ENCODE measurements around the gene CLEC16A. TPM values are rescaled to one million over a fixed set of nuclear protein-coding genes. Genes with fewer than 3 reads are reported as not detected.

Gene CLEC16A
- total and polyA plus RNA-seq, 7 experiments from 2014 or later, result 14.7 to 38.2 (median 31.8) TPM

DNA sequence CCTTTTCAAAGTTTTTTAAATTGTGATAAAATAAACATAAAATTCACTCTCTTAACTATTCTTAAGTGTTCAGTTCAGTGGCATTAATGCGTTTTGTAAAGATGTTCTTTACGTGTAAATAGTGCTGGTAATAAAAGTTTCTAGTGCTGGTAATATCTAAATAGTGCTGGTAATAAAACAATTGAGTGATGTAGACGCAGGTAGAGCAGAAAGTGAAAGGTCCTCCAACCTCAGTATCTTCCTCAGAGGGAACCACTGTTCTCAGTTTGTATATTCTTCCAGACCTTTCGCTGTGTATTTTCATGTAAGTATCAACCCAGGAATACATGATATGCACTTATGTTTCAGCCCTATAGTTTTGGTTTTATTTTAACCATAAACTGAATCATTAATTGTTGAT lies 53.1 kb downstream of the CLEC16A start:
- H3K27ac Mint-ChIP-seq, result peak overlapping the region in 2 of 9 donors; percentile 9 to 46
- Histone ChIP-seq H3K36me3 (ENCODE audit: control insufficient read depth in 2 of 3, insufficient read depth in 3 of 3, low read length in 3 of 3) (peaks cover 0 to 49% (median 2%) of the 10 kb centered on the region in 3 experiments), H3K27ac (ENCODE audit: low read depth, low read length) (no peak overlapping the region), H3K4me1 (ENCODE audit: control insufficient read depth in 2 of 2, insufficient read depth in 2 of 2, low read length in 2 of 2) (no peaks in the 10 kb centered on the region), H3K9me3 (ENCODE audit: control insufficient read depth in 2 of 3, low read length in 3 of 3) (no peaks in the 10 kb centered on the region), H3K4me3 (ENCODE audit: low read length) (no peak overlapping the region), H3K27me3 (ENCODE audit: control insufficient read depth in 2 of 2, insufficient read depth in 2 of 2, low read length in 2 of 2) (no peaks in the 10 kb centered on the region)
- H3K4me1 Mint-ChIP-seq, result peaks cover 0 to 56% (median 5%) of the 10 kb centered on the region in 7 donors
- ATAC-seq (no peak), DNase-seq (no peak)
- H3K4me3 Mint-ChIP-seq, result no peak overlapping the region
- intact Hi-C loops (cut with micrococcal nuclease), result no loop called here
- ChIA-PET POLR2A (no interaction called here), CTCF (interaction anchor here (0.6 kb wide), 1 partner anchor 534 kb away, joined by 3 read pairs; no protein-coding TSS in a partner anchor)
- H3K9me3 Mint-ChIP-seq, result no peaks in the 10 kb centered on the region
- H3K27me3 Mint-ChIP-seq, result no peaks in the 10 kb centered on the region
- peaks cover 29 to 57% (median 32%) of the 10 kb centered on the region in 5 donors for H3K36me3 Mint-ChIP-seq

DNA sequence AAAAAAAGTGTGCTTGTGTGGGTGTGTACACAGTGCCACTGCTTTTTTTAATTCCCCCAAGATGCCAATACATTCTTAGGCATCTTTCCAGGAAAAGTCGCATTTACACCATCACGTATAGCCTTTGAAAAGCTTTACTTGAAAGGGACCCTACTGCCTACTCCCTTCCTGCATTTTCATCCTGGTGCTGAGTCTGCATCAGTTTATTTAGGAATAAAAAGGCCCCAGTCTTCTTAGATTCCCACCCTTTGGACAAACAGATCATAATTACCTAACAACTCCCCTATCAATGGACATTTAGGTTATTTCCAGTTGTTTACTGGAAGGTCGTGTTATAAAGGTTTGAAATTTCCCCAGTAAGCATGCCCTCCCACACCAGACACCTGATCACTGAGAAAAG lies 54.9 kb downstream of the CLEC16A start:
- no peak overlapping the region for H3K4me3 ChIP-seq (ENCODE audit: low read length)
- no peak for ATAC-seq
- ChIA-PET CTCF (no interaction called here), POLR2A (no interaction called here)
- no peaks in the 10 kb centered on the region for H3K9me3 ChIP-seq (ENCODE audit: control insufficient read depth in 2 of 3, low read length in 3 of 3)
- H3K27ac ChIP-seq (ENCODE audit: low read depth, low read length), result no peak overlapping the region
- Mint-ChIP-seq H3K27ac (no peak overlapping the region), H3K4me1 (peaks cover 0 to 46% (median under 1%) of the 10 kb centered on the region in 7 donors), H3K9me3 (no peaks in the 10 kb centered on the region), H3K27me3 (no peaks in the 10 kb centered on the region), H3K36me3 (peaks cover 30 to 56% (median 43%) of the 10 kb centered on the region in 5 donors), H3K4me3 (no peak overlapping the region)
- H3K36me3 ChIP-seq (ENCODE audit: control insufficient read depth in 2 of 3, insufficient read depth in 3 of 3, low read length in 3 of 3), result peaks cover 0 to 46% (median 7%) of the 10 kb centered on the region in 3 experiments
- DNase-seq, result no peak
- intact Hi-C loops (cut with micrococcal nuclease), result no loop called here
- H3K4me1 ChIP-seq (ENCODE audit: control insufficient read depth in 2 of 2, insufficient read depth in 2 of 2, low read length in 2 of 2), result no peaks in the 10 kb centered on the region
- no peaks in the 10 kb centered on the region for H3K27me3 ChIP-seq (ENCODE audit: control insufficient read depth in 2 of 2, insufficient read depth in 2 of 2, low read length in 2 of 2)

DNA sequence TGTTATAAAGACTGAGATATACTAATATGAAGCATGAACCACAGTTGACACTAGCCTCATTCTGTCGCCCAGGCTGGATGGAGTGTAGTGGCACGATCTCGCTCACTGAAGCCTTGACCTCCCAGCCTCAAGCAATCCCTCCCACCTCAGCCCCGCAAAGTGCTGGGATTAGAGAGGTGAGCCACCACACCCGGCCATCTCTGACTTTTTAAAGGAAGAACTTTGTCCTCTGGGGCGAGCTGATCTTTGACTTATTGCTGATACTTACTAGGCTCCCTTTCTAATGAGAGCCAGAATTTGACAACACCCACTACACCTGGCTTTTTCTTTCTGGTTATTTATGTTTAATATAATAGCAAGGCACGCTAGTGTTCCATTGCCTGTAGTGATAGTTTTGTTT lies 57.2 kb downstream of the CLEC16A start:
- Histone ChIP-seq H3K4me1 (ENCODE audit: control insufficient read depth in 2 of 2, insufficient read depth in 2 of 2, low read length in 2 of 2) (no peaks in the 10 kb centered on the region), H3K27me3 (ENCODE audit: control insufficient read depth in 2 of 2, insufficient read depth in 2 of 2, low read length in 2 of 2) (no peaks in the 10 kb centered on the region), H3K9me3 (ENCODE audit: control insufficient read depth in 2 of 3, low read length in 3 of 3) (no peaks in the 10 kb centered on the region), H3K27ac (ENCODE audit: low read depth, low read length) (no peak overlapping the region), H3K36me3 (ENCODE audit: control insufficient read depth in 2 of 3, insufficient read depth in 3 of 3, low read length in 3 of 3) (peaks cover 0 to 42% (median 7%) of the 10 kb centered on the region in 3 experiments), H3K4me3 (ENCODE audit: low read length) (no peak overlapping the region)
- ChIA-PET POLR2A (no interaction called here), CTCF (no interaction called here)
- peaks cover 25 to 53% (median 46%) of the 10 kb centered on the region in 5 donors for H3K36me3 Mint-ChIP-seq
- H3K4me3 Mint-ChIP-seq, result no peak overlapping the region
- intact Hi-C loops (cut with micrococcal nuclease), result no loop called here
- H3K27ac Mint-ChIP-seq, result no peak overlapping the region
- H3K9me3 Mint-ChIP-seq, result no peaks in the 10 kb centered on the region
- ATAC-seq (no peak), DNase-seq (no peak)
- H3K27me3 Mint-ChIP-seq, result no peaks in the 10 kb centered on the region
- H3K4me1 Mint-ChIP-seq, result peaks cover 0 to 49% (median 0%) of the 10 kb centered on the region in 7 donors

DNA sequence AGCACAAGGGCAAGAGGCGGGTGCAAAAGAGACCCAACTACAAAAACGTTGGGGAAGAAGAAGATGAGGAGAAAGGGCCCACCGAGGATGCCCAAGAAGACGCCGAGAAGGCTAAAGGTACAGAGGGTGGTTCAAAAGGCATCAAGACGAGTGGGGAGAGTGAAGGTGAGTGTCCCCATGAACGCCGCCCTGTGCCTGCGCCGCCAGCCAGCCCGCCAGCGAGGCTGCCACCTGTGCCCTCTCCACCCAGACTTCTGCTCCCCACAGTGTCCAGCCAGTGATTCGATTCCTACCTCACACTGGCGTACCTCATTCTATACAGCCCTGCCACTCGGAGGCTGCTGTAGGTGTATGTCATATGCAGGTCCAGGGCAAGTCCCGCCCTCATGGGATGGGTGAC lies 58.8 kb downstream of the CLEC16A start:
- no peak for ATAC-seq
- peaks cover 19 to 48% (median 39%) of the 10 kb centered on the region in 5 donors for H3K36me3 Mint-ChIP-seq
- H3K27me3 Mint-ChIP-seq, result no peaks in the 10 kb centered on the region
- H3K4me3 Mint-ChIP-seq, result no peak overlapping the region
- no peaks in the 10 kb centered on the region for H3K9me3 Mint-ChIP-seq
- H3K4me1 Mint-ChIP-seq, result peaks cover 0 to 43% (median 4%) of the 10 kb centered on the region in 7 donors
- ChIA-PET POLR2A (no interaction called here), CTCF (no interaction called here)
- H3K4me1 ChIP-seq (ENCODE audit: control insufficient read depth in 2 of 2, insufficient read depth in 2 of 2, low read length in 2 of 2), result no peaks in the 10 kb centered on the region
- no peak overlapping the region for H3K27ac ChIP-seq (ENCODE audit: low read depth, low read length)
- no peaks in the 10 kb centered on the region for H3K27me3 ChIP-seq (ENCODE audit: control insufficient read depth in 2 of 2, insufficient read depth in 2 of 2, low read length in 2 of 2)
- intact Hi-C loops (cut with micrococcal nuclease), result no loop called here
- no peak overlapping the region for H3K4me3 ChIP-seq (ENCODE audit: low read length)
- no peaks in the 10 kb centered on the region for H3K9me3 ChIP-seq (ENCODE audit: control insufficient read depth in 2 of 3, low read length in 3 of 3)
- peaks cover 0 to 48% (median 7%) of the 10 kb centered on the region in 3 experiments for H3K36me3 ChIP-seq (ENCODE audit: control insufficient read depth in 2 of 3, insufficient read depth in 3 of 3, low read length in 3 of 3)
- no peak for DNase-seq
- no peak overlapping the region for H3K27ac Mint-ChIP-seq

DNA sequence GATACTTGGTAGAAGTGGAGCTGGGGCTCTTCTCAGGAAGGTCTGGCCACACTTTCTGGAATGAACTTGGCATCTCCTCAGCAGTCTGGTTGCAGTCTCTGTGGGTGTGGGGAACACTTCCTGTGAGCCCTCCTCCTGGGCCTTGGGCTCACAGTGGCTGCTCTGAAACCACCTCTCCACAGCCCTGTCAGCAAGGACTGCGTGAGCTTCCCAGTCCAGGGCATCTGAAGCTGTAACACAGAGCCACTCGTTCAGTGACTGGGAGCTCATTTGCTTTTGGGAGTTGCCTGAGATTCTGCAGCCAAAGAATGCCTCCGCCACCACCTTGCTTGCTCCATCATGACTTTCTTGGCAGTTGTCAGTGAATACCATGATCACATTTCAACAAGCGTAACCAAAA lies 60.0 kb downstream of the CLEC16A start:
- intact Hi-C loops (cut with micrococcal nuclease), result no loop called here
- POLR2A ChIA-PET, result no interaction called here

DNA sequence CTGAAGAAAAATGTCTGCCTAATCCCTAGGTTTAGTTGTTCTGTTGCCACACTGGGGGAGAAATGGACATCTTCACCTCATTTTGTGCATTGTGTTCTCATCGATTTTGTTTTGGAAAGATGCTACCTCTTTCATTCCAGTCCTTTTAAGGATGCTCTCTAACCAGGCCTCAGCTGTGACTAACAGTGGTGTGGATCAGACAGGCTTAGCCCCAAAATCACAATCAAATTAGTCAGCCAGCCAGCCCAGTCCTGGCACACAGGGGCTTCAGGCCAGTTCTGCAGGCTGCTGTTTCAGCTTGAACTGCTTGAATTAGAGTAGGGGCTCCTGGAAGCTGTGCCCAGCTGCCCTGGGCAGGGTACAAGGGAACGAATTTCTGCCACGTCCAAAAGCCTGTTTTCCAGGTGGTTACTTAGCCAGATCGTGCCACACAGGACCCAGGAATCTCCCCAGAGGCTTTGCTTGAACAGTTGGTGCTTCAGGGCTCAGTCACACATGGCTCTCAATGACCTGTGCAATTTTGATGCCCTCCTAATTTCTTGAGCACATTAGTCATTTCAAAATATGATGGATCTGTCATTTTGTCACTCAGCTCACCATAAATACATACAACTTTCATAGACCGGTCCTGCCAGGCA lies 60.7 kb downstream of the CLEC16A start:
- no peaks in the 10 kb centered on the region for H3K4me1 ChIP-seq (ENCODE audit: control insufficient read depth in 2 of 2, insufficient read depth in 2 of 2, low read length in 2 of 2)
- Mint-ChIP-seq H3K4me1 (peaks cover 0 to 42% (median 4%) of the 10 kb centered on the region in 7 donors), H3K36me3 (peaks cover 15 to 57% (median 41%) of the 10 kb centered on the region in 5 donors), H3K4me3 (no peak overlapping the region), H3K27ac (peak overlapping the region in 1 of 9 donors; percentile 18), H3K9me3 (no peaks in the 10 kb centered on the region), H3K27me3 (no peaks in the 10 kb centered on the region)
- DNase-seq (no peak), ATAC-seq (no peak)
- no peaks in the 10 kb centered on the region for H3K9me3 ChIP-seq (ENCODE audit: control insufficient read depth in 2 of 3, low read length in 3 of 3)
- no peaks in the 10 kb centered on the region for H3K27me3 ChIP-seq (ENCODE audit: control insufficient read depth in 2 of 2, insufficient read depth in 2 of 2, low read length in 2 of 2)
- no peak overlapping the region for H3K27ac ChIP-seq (ENCODE audit: low read depth, low read length)
- intact Hi-C loops (cut with micrococcal nuclease), result no loop called here
- no peak overlapping the region for H3K4me3 ChIP-seq (ENCODE audit: low read length)
- CTCF ChIA-PET, result interaction anchor here (0.6 to 0.7 kb wide), 3 partner anchors 88 to 349 kb away, joined by 3 to 6 read pairs (median 3); no protein-coding TSS in a partner anchor
- peaks cover 0 to 60% (median 7%) of the 10 kb centered on the region in 3 experiments for H3K36me3 ChIP-seq (ENCODE audit: control insufficient read depth in 2 of 3, insufficient read depth in 3 of 3, low read length in 3 of 3)
- POLR2A ChIA-PET, result no interaction called here

More for the DNA sequence above, 60.0 kb downstream of the CLEC16A start:
- Histone ChIP-seq H3K27me3 (ENCODE audit: control insufficient read depth in 2 of 2, insufficient read depth in 2 of 2, low read length in 2 of 2) (no peaks in the 10 kb centered on the region), H3K4me1 (ENCODE audit: control insufficient read depth in 2 of 2, insufficient read depth in 2 of 2, low read length in 2 of 2) (no peaks in the 10 kb centered on the region), H3K27ac (ENCODE audit: low read depth, low read length) (no peak overlapping the region), H3K36me3 (ENCODE audit: control insufficient read depth in 2 of 3, insufficient read depth in 3 of 3, low read length in 3 of 3) (peaks cover 0 to 55% (median 7%) of the 10 kb centered on the region in 3 experiments), H3K4me3 (ENCODE audit: low read length) (no peak overlapping the region), H3K9me3 (ENCODE audit: control insufficient read depth in 2 of 3, low read length in 3 of 3) (no peaks in the 10 kb centered on the region)
- ATAC-seq, result no peak
- H3K27me3 Mint-ChIP-seq, result no peaks in the 10 kb centered on the region
- no peak for DNase-seq
- no peaks in the 10 kb centered on the region for H3K9me3 Mint-ChIP-seq
- H3K27ac Mint-ChIP-seq, result no peak overlapping the region
- peaks cover 0 to 43% (median 4%) of the 10 kb centered on the region in 7 donors for H3K4me1 Mint-ChIP-seq
- CTCF ChIA-PET, result interaction anchor here (0.6 kb wide), 1 partner anchor 89 kb away, joined by 3 read pairs; no protein-coding TSS in a partner anchor
- H3K36me3 Mint-ChIP-seq, result peaks cover 15 to 52% (median 42%) of the 10 kb centered on the region in 5 donors
- no peak overlapping the region for H3K4me3 Mint-ChIP-seq

DNA sequence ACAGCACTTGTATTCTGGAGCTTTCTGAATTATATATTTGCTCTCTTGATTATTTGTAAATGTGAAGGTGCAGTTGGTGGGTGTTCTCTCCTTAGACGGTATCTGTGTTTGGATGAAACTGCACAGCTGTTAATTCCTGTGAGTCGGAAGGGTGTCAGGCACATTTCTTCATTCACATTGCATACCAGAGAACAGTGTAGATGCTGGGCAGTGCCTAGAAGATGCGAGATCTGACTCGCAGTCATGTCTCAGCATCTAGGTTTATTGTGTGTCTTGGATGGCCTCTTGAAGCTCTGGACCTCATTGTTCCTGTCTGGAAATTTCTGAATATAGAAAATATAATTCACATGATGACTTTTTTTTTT lies 61.2 kb downstream of the CLEC16A start:
- Histone ChIP-seq H3K9me3 (ENCODE audit: control insufficient read depth in 2 of 3, low read length in 3 of 3) (no peaks in the 10 kb centered on the region), H3K36me3 (ENCODE audit: control insufficient read depth in 2 of 3, insufficient read depth in 3 of 3, low read length in 3 of 3) (peaks cover 0 to 60% (median 7%) of the 10 kb centered on the region in 3 experiments), H3K27ac (ENCODE audit: low read depth, low read length) (no peak overlapping the region), H3K4me3 (ENCODE audit: low read length) (no peak overlapping the region), H3K27me3 (ENCODE audit: control insufficient read depth in 2 of 2, insufficient read depth in 2 of 2, low read length in 2 of 2) (no peaks in the 10 kb centered on the region), H3K4me1 (ENCODE audit: control insufficient read depth in 2 of 2, insufficient read depth in 2 of 2, low read length in 2 of 2) (no peaks in the 10 kb centered on the region)
- Mint-ChIP-seq H3K27ac (peak overlapping the region in 1 of 9 donors; percentile 7), H3K4me3 (no peak overlapping the region), H3K4me1 (peaks cover 0 to 41% (median 4%) of the 10 kb centered on the region in 7 donors), H3K36me3 (peaks cover 17 to 58% (median 43%) of the 10 kb centered on the region in 5 donors), H3K27me3 (no peaks in the 10 kb centered on the region), H3K9me3 (no peaks in the 10 kb centered on the region)
- DNase-seq (no peak), ATAC-seq (no peak)
- ChIA-PET POLR2A (no interaction called here), CTCF (interaction anchor here (0.7 kb wide), 1 partner anchor 349 kb away, joined by 6 read pairs; no protein-coding TSS in a partner anchor)
- intact Hi-C loops (cut with micrococcal nuclease), result no loop called here
